Naive thymus-derived CD4-positive, alpha-beta T cell (primary cell): Measurements from ENCODE around the gene KCNN3. TPM values are rescaled to one million over a fixed set of nuclear protein-coding genes. Genes with fewer than 3 reads are reported as not detected.

Experiments
- ATAC-seq: fragments of 150-1000 bp; cut with Tn5 transposase; 2 replicates; pipeline ENCODE4 v1.10.0; 2021; ENCODE audit warnings: mild to moderate bottlenecking, moderate library complexity
- CTCF ChIA-PET: fragments of 350-600 bp; sonication (Branson Sonifier 250); formaldehyde crosslinking; loops from one replicate; lab custom pipeline; 2021; ENCODE audit warnings: antibody characterized with exemption; lab: Charles Lee
- POLR2A ChIA-PET: fragments of 350-600 bp; sonication (Branson Sonifier 250); formaldehyde crosslinking; loops from one replicate; lab custom pipeline; 2021; ENCODE audit warnings: antibody characterized with exemption, inconsistent platforms; lab: Charles Lee
- DNase-seq, 9 donors: peaks; one replicate each; pipeline versions ENCODE4 v3.0.0 to v3.0.0-alpha.2; 2020 to 2022; ENCODE audit warnings: mixed read lengths in 1 of 9
- H3K27ac ChIP-seq: one replicate; pipeline ENCODE4 v1.7.0; 2013; ENCODE audit warnings: mild to moderate bottlenecking, low read depth, low read length, moderate library complexity
- H3K27me3 ChIP-seq, 2 donors: one replicate each; pipeline ENCODE4 v1.7.0; 2013; ENCODE audit warnings: low read length in 2 of 2, mild to moderate bottlenecking in 2 of 2, moderate library complexity in 2 of 2; ENCODE audit not compliant: control insufficient read depth in 2 of 2, insufficient read depth in 2 of 2
- H3K36me3 ChIP-seq, 3 experiments: 1 replicate in 2 of 3; 2 replicates in 1 of 3; pipeline ENCODE4 v1.7.0; 2013; ENCODE audit warnings: low read length in 3 of 3, mild to moderate bottlenecking in 3 of 3, moderate library complexity in 1 of 3; ENCODE audit not compliant: insufficient read depth in 3 of 3, control insufficient read depth in 2 of 3
- H3K4me1 ChIP-seq, 2 donors: one replicate each; pipeline ENCODE4 v1.7.0; 2013; ENCODE audit warnings: low read length in 2 of 2, mild to moderate bottlenecking in 2 of 2, moderate library complexity in 1 of 2; ENCODE audit not compliant: control insufficient read depth in 2 of 2, insufficient read depth in 2 of 2
- H3K4me3 ChIP-seq: 2 replicates; pipeline ENCODE4 v1.7.0; 2013; ENCODE audit warnings: mild to moderate bottlenecking, low read length
- H3K9me3 ChIP-seq, 3 experiments: 1 replicate in 2 of 3; 2 replicates in 1 of 3; pipeline ENCODE4 v1.7.0; 2013; ENCODE audit warnings: low read length in 3 of 3; ENCODE audit not compliant: control insufficient read depth in 2 of 3
- H3K27ac Mint-ChIP-seq, 9 donors: one replicate each; pipeline ENCODE4 v1.8.0; 2020 to 2022; ENCODE audit warnings: mixed read lengths in 9 of 9, mild to moderate bottlenecking in 8 of 9, moderate library complexity in 5 of 9, inconsistent platforms in 2 of 9
- H3K27me3 Mint-ChIP-seq, 5 donors: one replicate each; pipeline ENCODE4 v1.8.0; 2021 to 2022; ENCODE audit warnings: mixed read lengths in 5 of 5, mild to moderate bottlenecking in 1 of 5
- H3K36me3 Mint-ChIP-seq, 5 donors: one replicate each; pipeline ENCODE4 v1.8.0; 2020 to 2022; ENCODE audit warnings: mixed read lengths in 5 of 5, mild to moderate bottlenecking in 3 of 5, inconsistent platforms in 1 of 5
- H3K4me1 Mint-ChIP-seq, 7 donors: one replicate each; pipeline ENCODE4 v1.8.0; 2020 to 2022; ENCODE audit warnings: mixed read lengths in 7 of 7, mild to moderate bottlenecking in 3 of 7, inconsistent platforms in 1 of 7
- H3K4me3 Mint-ChIP-seq, 10 donors: one replicate each; pipeline ENCODE4 v1.8.0; 2020 to 2022; ENCODE audit warnings: mild to moderate bottlenecking in 10 of 10, mixed read lengths in 10 of 10, moderate library complexity in 6 of 10, inconsistent platforms in 2 of 10
- H3K9me3 Mint-ChIP-seq, 11 donors: one replicate each; pipeline ENCODE4 v1.8.0; 2020 to 2022; ENCODE audit warnings: mixed read lengths in 11 of 11, mild to moderate bottlenecking in 4 of 11, inconsistent platforms in 1 of 11, moderate library complexity in 1 of 11
- intact Hi-C, 2 donors: fragments of 100-400 bp; cut with micrococcal nuclease; formaldehyde crosslinking; loops; one replicate each; pipeline ENCODE4 v1.15.1; 2023
- polyA plus RNA-seq, 2 donors: library from polyadenylated mRNA; unstranded; fragments of 300-500 nt; fragmentation: Illumina TruSeq; gene quantifications; one replicate each; pipeline ENCODE4 v1.2.3, GENCODE V29; 2021
- total RNA-seq, 6 experiments: library from RNA in 5 of 6; stranded (reverse) in 5 of 6; gene quantifications; 1 replicate in 5 of 6; 2 replicates in 1 of 6; pipeline ENCODE4 v1.2.3 and lab custom pipeline; 2021 to 2026

The KCNN3 gene
- total and polyA plus RNA-seq, 7 experiments from 2014 or later = 0.05 to 0.29 (median 0.15) TPM; not detected in 3

- H3K27ac Mint-ChIP-seq = no peak overlapping the region
- DNase-seq (no peak), ATAC-seq (no peak)
- no peaks in the 10 kb centered on the region for H3K4me1 ChIP-seq
- H3K9me3 Mint-ChIP-seq = no peaks in the 10 kb centered on the region
- H3K4me3 ChIP-seq = no peak overlapping the region
- no peaks in the 10 kb centered on the region for H3K36me3 Mint-ChIP-seq
- no peaks in the 10 kb centered on the region for H3K27me3 ChIP-seq
- H3K36me3 ChIP-seq = no peaks in the 10 kb centered on the region
- ChIA-PET CTCF (no interaction called here), POLR2A (no interaction called here)
- no peaks in the 10 kb centered on the region for H3K9me3 ChIP-seq
- H3K27ac ChIP-seq = no peak overlapping the region
- H3K4me3 Mint-ChIP-seq = no peak overlapping the region
- peaks cover 0 to 3% (median 0%) of the 10 kb centered on the region in 5 donors for H3K27me3 Mint-ChIP-seq
- peaks cover 0 to 12% (median 3%) of the 10 kb centered on the region in 7 donors for H3K4me1 Mint-ChIP-seq
- intact Hi-C loops = no loop called here
These were observed 24.9 kb downstream of the KCNN3 start for GRCh38 chr1:154845174-154845573.

DNA sequence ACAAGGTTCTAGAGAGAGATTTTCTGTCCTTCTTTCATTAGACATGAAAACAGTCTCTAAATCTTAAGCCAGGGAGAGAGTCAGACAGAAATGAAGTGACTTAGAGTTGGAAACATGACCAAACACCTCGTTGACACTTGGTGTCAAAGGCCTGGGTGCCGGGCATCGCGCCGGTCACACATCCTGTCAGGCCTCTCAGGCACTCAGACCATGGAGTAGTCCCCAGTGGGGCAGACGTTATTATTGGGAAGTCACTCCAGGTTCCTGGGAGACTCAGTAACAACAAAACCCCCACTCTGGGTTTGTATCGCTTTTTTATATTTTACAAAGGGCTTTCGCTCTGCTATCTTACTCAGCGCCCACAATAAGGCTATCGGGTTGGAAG is 25.8 kb downstream of the KCNN3 start:
- no peak overlapping the region for H3K27ac Mint-ChIP-seq
- H3K27me3 Mint-ChIP-seq = peaks cover 0 to 3% (median 0%) of the 10 kb centered on the region in 5 donors
- DNase-seq (no peak), ATAC-seq (no peak)
- no peaks in the 10 kb centered on the region for H3K36me3 Mint-ChIP-seq
- CTCF ChIA-PET = no interaction called here
- no peaks in the 10 kb centered on the region for H3K9me3 Mint-ChIP-seq
- H3K36me3 ChIP-seq = no peaks in the 10 kb centered on the region
- intact Hi-C loops = no loop called here
- H3K27ac ChIP-seq = no peak overlapping the region
- H3K4me1 Mint-ChIP-seq = peaks cover 0 to 7% (median 3%) of the 10 kb centered on the region in 7 donors
- H3K9me3 ChIP-seq = no peaks in the 10 kb centered on the region
- no peaks in the 10 kb centered on the region for H3K4me1 ChIP-seq
- H3K27me3 ChIP-seq = no peaks in the 10 kb centered on the region
- POLR2A ChIA-PET = no interaction called here
- no peak overlapping the region for H3K4me3 Mint-ChIP-seq
- no peak overlapping the region for H3K4me3 ChIP-seq

DNA sequence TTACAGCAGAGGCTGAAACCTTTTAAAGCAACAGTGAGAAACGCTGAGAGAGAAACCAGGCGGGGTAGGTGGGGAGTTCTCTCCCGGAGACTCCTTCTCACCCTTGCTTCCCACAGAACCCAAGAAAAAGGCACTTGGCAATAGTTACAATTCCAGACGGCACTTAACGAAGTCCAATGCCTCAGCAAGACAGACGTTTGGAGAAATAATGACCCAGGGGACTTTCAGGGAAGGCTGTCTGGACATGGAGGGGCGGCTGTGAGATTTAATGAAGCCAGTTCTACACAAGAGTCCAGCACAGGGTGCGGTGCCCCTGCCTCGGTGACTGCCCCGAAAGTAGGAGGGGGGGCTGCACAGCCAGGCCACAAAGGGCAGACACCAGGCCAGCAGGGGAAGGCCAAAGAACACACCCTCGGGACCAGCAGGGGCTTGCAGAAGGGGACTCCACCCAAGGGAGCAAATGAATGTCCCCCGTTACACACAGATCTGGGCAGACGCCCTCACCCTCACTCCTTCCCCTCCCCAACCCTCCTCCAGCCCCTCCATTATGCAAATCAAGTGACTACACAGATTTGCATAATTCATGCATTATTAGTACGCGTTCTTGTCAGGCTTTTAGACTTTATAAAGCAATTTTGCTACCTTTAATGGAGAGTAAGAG is 26.3 kb downstream of the KCNN3 start:
- intact Hi-C loops = no loop called here
- no peak overlapping the region for H3K4me3 ChIP-seq
- H3K36me3 ChIP-seq = no peaks in the 10 kb centered on the region
- H3K27ac ChIP-seq = no peak overlapping the region
- Mint-ChIP-seq H3K4me3 (no peak overlapping the region), H3K9me3 (no peaks in the 10 kb centered on the region), H3K4me1 (peaks cover 0 to 6% (median 3%) of the 10 kb centered on the region in 7 donors), H3K36me3 (no peaks in the 10 kb centered on the region), H3K27ac (no peak overlapping the region), H3K27me3 (peaks cover 0 to 3% (median 0%) of the 10 kb centered on the region in 5 donors)
- H3K27me3 ChIP-seq = no peaks in the 10 kb centered on the region
- ChIA-PET CTCF (no interaction called here), POLR2A (no interaction called here)
- H3K9me3 ChIP-seq = no peaks in the 10 kb centered on the region
- ATAC-seq (no peak), DNase-seq (no peak)
- H3K4me1 ChIP-seq = no peaks in the 10 kb centered on the region

DNA sequence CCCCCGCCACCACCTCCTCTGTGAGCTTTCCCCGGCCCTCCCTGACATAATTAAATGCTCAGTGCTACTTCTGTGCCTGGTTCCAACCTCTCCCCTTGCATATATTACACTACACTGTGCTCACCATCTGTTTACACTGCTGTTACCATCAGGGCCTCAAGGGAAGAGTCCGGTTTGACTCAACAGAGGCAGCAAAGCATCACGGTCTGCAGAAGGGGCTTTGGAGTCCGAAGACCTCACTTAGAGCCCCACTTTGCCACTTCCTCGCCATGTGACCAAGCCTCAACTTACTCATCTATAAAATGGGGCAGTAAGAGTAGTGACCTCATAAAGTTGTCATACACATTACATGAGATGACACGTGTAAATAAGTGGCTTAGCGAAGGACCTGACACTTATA is 27.4 kb downstream of the KCNN3 start:
- CTCF ChIA-PET = no interaction called here
- no peaks in the 10 kb centered on the region for H3K27me3 Mint-ChIP-seq
- DNase-seq (no peak), ATAC-seq (no peak)
- H3K4me3 ChIP-seq = no peak overlapping the region
- POLR2A ChIA-PET = no interaction called here
- intact Hi-C loops = no loop called here
- H3K4me3 Mint-ChIP-seq = no peak overlapping the region
- peaks cover 0 to 6% (median 0%) of the 10 kb centered on the region in 7 donors for H3K4me1 Mint-ChIP-seq
- no peaks in the 10 kb centered on the region for H3K36me3 Mint-ChIP-seq
- H3K9me3 Mint-ChIP-seq = no peaks in the 10 kb centered on the region
- no peaks in the 10 kb centered on the region for H3K4me1 ChIP-seq
- H3K36me3 ChIP-seq = no peaks in the 10 kb centered on the region
- no peak overlapping the region for H3K27ac Mint-ChIP-seq
- no peak overlapping the region for H3K27ac ChIP-seq
- no peaks in the 10 kb centered on the region for H3K9me3 ChIP-seq
- H3K27me3 ChIP-seq = no peaks in the 10 kb centered on the region

DNA sequence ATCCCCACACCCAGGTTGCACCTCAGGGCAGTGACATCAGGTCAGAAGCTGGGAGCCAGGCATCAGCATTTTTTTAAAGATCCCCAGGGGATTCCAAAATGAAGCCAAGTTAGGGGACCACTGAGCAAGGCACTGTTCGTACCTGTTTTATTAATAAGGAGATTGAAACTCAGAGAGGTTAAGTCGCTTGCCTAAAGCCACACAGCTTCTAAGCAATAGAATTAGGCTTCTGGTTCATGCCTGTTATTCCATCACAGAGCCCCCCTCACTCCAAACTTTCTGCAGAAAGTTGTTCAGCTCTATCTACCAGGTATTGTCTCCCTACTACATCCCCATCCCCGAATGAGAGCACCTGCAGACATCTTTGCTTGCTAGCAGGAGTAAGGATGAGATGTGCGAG is 28.7 kb downstream of the KCNN3 start:
- no peak overlapping the region for H3K4me3 ChIP-seq
- Mint-ChIP-seq H3K27me3 (no peaks in the 10 kb centered on the region), H3K9me3 (no peaks in the 10 kb centered on the region), H3K4me3 (no peak overlapping the region), H3K27ac (no peak overlapping the region), H3K36me3 (no peaks in the 10 kb centered on the region), H3K4me1 (peaks cover 0 to 6% (median 0%) of the 10 kb centered on the region in 7 donors)
- POLR2A ChIA-PET = no interaction called here
- no peaks in the 10 kb centered on the region for H3K9me3 ChIP-seq
- CTCF ChIA-PET = no interaction called here
- H3K27ac ChIP-seq = no peak overlapping the region
- DNase-seq = no peak
- ATAC-seq = no peak
- no peaks in the 10 kb centered on the region for H3K36me3 ChIP-seq
- H3K4me1 ChIP-seq = no peaks in the 10 kb centered on the region
- H3K27me3 ChIP-seq = no peaks in the 10 kb centered on the region
- intact Hi-C loops = no loop called here

- H3K4me1 ChIP-seq = no peaks in the 10 kb centered on the region
- no peaks in the 10 kb centered on the region for H3K27me3 ChIP-seq
- ATAC-seq = no peak
- peak overlapping the region in 2 of 9 donors; percentile 26 to 59 for H3K27ac Mint-ChIP-seq
- no peak overlapping the region for H3K4me3 Mint-ChIP-seq
- H3K27ac ChIP-seq = no peak overlapping the region
- H3K36me3 Mint-ChIP-seq = no peaks in the 10 kb centered on the region
- H3K27me3 Mint-ChIP-seq = peaks cover 0 to 3% (median 0%) of the 10 kb centered on the region in 5 donors
- POLR2A ChIA-PET = no interaction called here
- DNase-seq = no peak
- no peaks in the 10 kb centered on the region for H3K9me3 Mint-ChIP-seq
- no peaks in the 10 kb centered on the region for H3K9me3 ChIP-seq
- peaks cover 0 to 6% (median 0%) of the 10 kb centered on the region in 7 donors for H3K4me1 Mint-ChIP-seq
- intact Hi-C loops = no loop called here
- H3K4me3 ChIP-seq = no peak overlapping the region
- CTCF ChIA-PET = no interaction called here
- no peaks in the 10 kb centered on the region for H3K36me3 ChIP-seq
These were observed 29.6 kb downstream of the KCNN3 start for GRCh38 chr1:154840269-154841176.
